ENCODE results near the gene CXCR3. TPM values are rescaled to one million over a fixed set of nuclear protein-coding genes. Genes with fewer than 3 reads are reported as not detected.

CXCR3 gene
- total and polyA plus RNA-seq, 2 of the 13 experiments (the other 11 are each of a cell fraction or from before 2014, with no cell fraction given), result 0.18 TPM; not detected in 1

- Histone ChIP-seq H3K27me3 (ENCODE audit: control insufficient read depth in 1 of 2, insufficient read depth in 2 of 2, low read length in 2 of 2) (no peaks in the 10 kb centered on the region; a peak in 1 of 5 replicates), H3K79me2 (ENCODE audit: insufficient read depth, low read length) (no peaks in the 10 kb centered on the region), H3K4me1 (ENCODE audit: insufficient read depth, low read length) (peaks cover 33% of the 10 kb centered on the region), H3K9me3 (ENCODE audit: low read length) (no peaks in the 10 kb centered on the region), H3K9ac (ENCODE audit: insufficient read depth, low read depth, low read length) (no peak overlapping the region), H3K27ac (ENCODE audit: extremely low read length, insufficient read depth, low read length) (no peak overlapping the region), H3K36me3 (replicated peaks in 1 of 2; ENCODE audit: control insufficient read depth in 1 of 2, insufficient read depth in 2 of 2, low read length in 2 of 2) (no peaks in the 10 kb centered on the region), H2AFZ (ENCODE audit: low read length) (no peak overlapping the region), H3K4me3 (replicated peaks in 1 of 3; ENCODE audit: insufficient read depth in 1 of 3, low read depth in 2 of 3, low read length in 3 of 3) (no peak overlapping the region), H3K4me2 (ENCODE audit: low read depth, low read length) (no peak overlapping the region), H4K20me1 (ENCODE audit: insufficient read depth, low read length) (no peaks in the 10 kb centered on the region)
- TF ChIP-seq THAP7 (CRISPR knock-in tag; IDR thresholded peaks at IDR 0.05) (no peak), DDIT3 (CRISPR knock-in tag; IDR thresholded peaks at IDR 0.05) (no peak)
- CTCF ChIA-PET (ENCODE audit: low intra/inter-chr PET ratio, low total read pairs), result no interaction called here
- DNase-seq (ENCODE audit: low spot score) (no peak), FAIRE-seq (no peak), ATAC-seq (peak; percentile 55; the same call in 1 of the 3 replicates)
- intact Hi-C loops (cut with micrococcal nuclease; ENCODE audit: unreplicated experiment) (no loop called here), in situ Hi-C loops (cut with HindIII; ENCODE audit: extremely low pct_ligation_motif_present, low pct_unique_long_range_greater_than_20kb) (no loop called here)
- POLR2A ChIA-PET, result no interaction called here
- WGBS (ENCODE audit: low lambda C conversion rate), result 40% methylated on average over 2 of the region's 3 CpGs
- BruUV-seq (replicated peaks), result no TSS peak
These were observed 18.9 kb upstream of the CXCR3 start for GRCh38 chrX:71637253-71637618.

GRCh38 chrX:71636438-71637252, 18.3 kb upstream of the CXCR3 start:
- ChIA-PET CTCF (ENCODE audit: low intra/inter-chr PET ratio, low total read pairs) (no interaction called here), POLR2A (no interaction called here)
- FAIRE-seq (no peak), ATAC-seq (no peak), DNase-seq (ENCODE audit: low spot score) (no peak)
- no TSS peak for BruUV-seq (replicated peaks)
- in situ Hi-C loops (cut with HindIII; ENCODE audit: extremely low pct_ligation_motif_present, low pct_unique_long_range_greater_than_20kb), result no loop called here
- intact Hi-C loops (cut with micrococcal nuclease; ENCODE audit: unreplicated experiment), result no loop called here
- Histone ChIP-seq H3K9me3 (ENCODE audit: low read length) (no peaks in the 10 kb centered on the region), H3K4me2 (ENCODE audit: low read depth, low read length) (no peak overlapping the region), H3K4me3 (replicated peaks in 1 of 3; ENCODE audit: insufficient read depth in 1 of 3, low read depth in 2 of 3, low read length in 3 of 3) (no peak overlapping the region), H3K27ac (ENCODE audit: extremely low read length, insufficient read depth, low read length) (no peak overlapping the region), H3K4me1 (ENCODE audit: insufficient read depth, low read length) (peaks cover 33% of the 10 kb centered on the region), H3K36me3 (replicated peaks in 1 of 2; ENCODE audit: control insufficient read depth in 1 of 2, insufficient read depth in 2 of 2, low read length in 2 of 2) (no peaks in the 10 kb centered on the region), H3K9ac (ENCODE audit: insufficient read depth, low read depth, low read length) (no peak overlapping the region), H3K79me2 (ENCODE audit: insufficient read depth, low read length) (no peaks in the 10 kb centered on the region), H3K27me3 (ENCODE audit: control insufficient read depth in 1 of 2, insufficient read depth in 2 of 2, low read length in 2 of 2) (no peaks in the 10 kb centered on the region; a peak in 1 of 5 replicates), H2AFZ (ENCODE audit: low read length) (no peak overlapping the region), H4K20me1 (ENCODE audit: insufficient read depth, low read length) (no peaks in the 10 kb centered on the region)
- WGBS (ENCODE audit: low lambda C conversion rate), result 69% methylated on average over 7 of the region's 9 CpGs
- TF ChIP-seq TEAD2 (CRISPR knock-in tag; IDR thresholded peaks at IDR 0.05) (no peak), SETDB1 (CRISPR knock-in tag; IDR thresholded peaks at IDR 0.05; ENCODE audit: borderline replicate concordance) (no peak), ZBTB44 (CRISPR knock-in tag; IDR thresholded peaks at IDR 0.05) (no peak), MEF2D (CRISPR knock-in tag; IDR thresholded peaks at IDR 0.05) (no peak), GATAD2A (CRISPR knock-in tag; IDR thresholded peaks at IDR 0.05) (no peak), IKZF4 (CRISPR knock-in tag; IDR thresholded peaks at IDR 0.05; ENCODE audit: borderline replicate concordance, low read depth, not compliant biosample characterization) (no peak)

All from HepG2 (cell line).